Left ventricle myocardium superior (tissue), 1 donor: ENCODE results near the gene B3GNT5. TPM values are rescaled to one million over a fixed set of nuclear protein-coding genes. Genes with fewer than 3 reads are reported as not detected.

ENCODE experiments used
- ATAC-seq: fragments of 200-7000 bp; cut with Tn5 transposase; one replicate; pipeline ENCODE4 v1.9.1; 2020; ENCODE audit warnings: mild to moderate bottlenecking, moderate library complexity
- DNase-seq: peaks from one replicate; pipeline ENCODE4 v3.0.0-alpha.2; 2020
- intact Hi-C: fragments of 100-400 bp; cut with micrococcal nuclease; formaldehyde crosslinking; loops from one replicate; pipeline ENCODE4 v1.11.0; 2022
- total RNA-seq: library from RNA; stranded (reverse); fragmentation: NEBNext Ultra II Directional; extraction: Animal tissue kit (Norgen Biotek cat#: 25700); gene quantifications from one replicate; pipeline ENCODE4 v1.2.1, GENCODE V29; 2021
- donor health status: DM: no; HTN: yes; CAD: no; lungs with severe emphysema.

B3GNT5 gene
- total RNA-seq, 1 donor from 2014 or later, result 2.1 TPM

GRCh38 chr3:183309276-183309675, 56.2 kb downstream of the B3GNT5 start:
- intact Hi-C loops, result no loop called here
- ATAC-seq, result peak; percentile 95
- peak; percentile 70 for DNase-seq

- DNase-seq, result no peak
- intact Hi-C loops, result no loop called here
- no peak for ATAC-seq
Observed at GRCh38 chr3:183310936-183311335, 57.9 kb downstream of the B3GNT5 start.

GRCh38 chr3:183312433-183312832, 59.4 kb downstream of the B3GNT5 start:
- DNase-seq (no peak), ATAC-seq (no peak)
- intact Hi-C loops, result no loop called here

- intact Hi-C loops, result no loop called here
- ATAC-seq (no peak), DNase-seq (no peak)
Observed at GRCh38 chr3:183313351-183313750, 60.3 kb downstream of the B3GNT5 start.

GRCh38 chr3:183313764-183314163, 60.7 kb downstream of the B3GNT5 start:
- DNase-seq, result no peak
- intact Hi-C loops, result no loop called here
- ATAC-seq, result no peak

- intact Hi-C loops, result no loop called here
- no peak for ATAC-seq
- DNase-seq, result no peak
Observed at GRCh38 chr3:183315739-183316138, 62.7 kb downstream of the B3GNT5 start.

GRCh38 chr3:183317271-183317670, 64.2 kb downstream of the B3GNT5 start:
- intact Hi-C loops, result no loop called here
- DNase-seq, result no peak
- no peak for ATAC-seq

- intact Hi-C loops, result no loop called here
- DNase-seq (no peak), ATAC-seq (no peak)
Observed at GRCh38 chr3:183317886-183318865, 65.1 kb downstream of the B3GNT5 start.

GRCh38 chr3:183318877-183319276, 65.8 kb downstream of the B3GNT5 start:
- intact Hi-C loops, result no loop called here
- no peak for ATAC-seq
- no peak for DNase-seq

- no peak for DNase-seq
- no peak for ATAC-seq
- intact Hi-C loops, result no loop called here
Observed at GRCh38 chr3:183319371-183319770, 66.3 kb downstream of the B3GNT5 start.

Other genes with a start within 250 kb of the B3GNT5 start
- gene MCCC1, start 153.8 kb upstream of the B3GNT5 start, total RNA-seq, result 48.4 TPM
- gene LAMP3, start 90.5 kb upstream of the B3GNT5 start, total RNA-seq, result not detected
- gene MCF2L2, start 175.4 kb downstream of the B3GNT5 start, total RNA-seq, result 0.25 TPM